Measurements from ENCODE around the gene SYCE1L. TPM values are rescaled to one million over a fixed set of nuclear protein-coding genes. Genes with fewer than 3 reads are reported as not detected.
A peak's percentile ranks its signal among the peaks of the same experiment; 100 is the strongest.

Gene SYCE1L
- total and polyA plus RNA-seq, 9 of the 15 experiments (the other 6 are each of a cell fraction or from before 2014, with no cell fraction given) = 0.54 to 2.7 (median 1.1) TPM; not detected in 5

DNA sequence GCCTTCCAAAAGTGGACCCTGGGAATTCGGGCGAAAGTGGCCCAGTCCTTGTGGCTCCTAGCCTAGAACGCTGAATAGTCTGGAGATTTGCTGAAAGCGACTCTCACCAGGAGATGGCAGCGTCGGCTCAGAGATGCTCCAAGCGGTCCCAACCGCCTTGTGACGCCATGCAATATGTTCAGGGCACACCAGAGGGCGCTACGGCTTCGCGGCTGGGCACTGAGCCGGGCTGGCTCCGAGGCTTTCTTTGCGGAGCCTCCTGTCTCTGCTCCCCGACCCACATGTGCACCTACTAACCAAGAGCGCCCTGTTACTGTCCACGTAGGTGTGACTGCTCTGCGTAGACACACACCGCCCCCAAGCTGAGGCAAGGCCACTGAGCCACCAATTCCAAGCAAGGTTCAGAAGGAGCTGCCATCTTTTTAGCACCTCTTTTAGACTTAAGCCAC lies 36.9 kb downstream of the SYCE1L start (continued):
- TF ChIP-seq ELK3 (CRISPR knock-in tag; IDR thresholded peaks at IDR 0.05) (no peak), CREM (IDR thresholded peaks at IDR 0.05; ENCODE audit: low read depth) (peak; percentile 91), IRF2 (CRISPR knock-in tag; IDR thresholded peaks at IDR 0.05) (no peak), MYC (IDR thresholded peaks at IDR 0.05; ENCODE audit: low read depth, low read length) (peak; percentile 38; the same call in 1 of the 2 replicates), MYC (CRISPR knock-in tag; IDR thresholded peaks at IDR 0.05; ENCODE audit: borderline replicate concordance, low read depth) (no peak), RBM15 (IDR thresholded peaks at IDR 0.05; ENCODE audit: insufficient read depth, low read length) (no peak), KLF16 (IDR thresholded peaks at IDR 0.05) (peak; percentile 39; the same call in 1 of the 2 replicates), LCOR (CRISPR knock-in tag; IDR thresholded peaks at IDR 0.05) (0 out of 2 replicates have a peak, but pooled peaks have one; percentile 68), CC2D1A (IDR thresholded peaks at IDR 0.05) (peak; percentile 88), POLR2AphosphoS5 (IDR thresholded peaks at IDR 0.05; ENCODE audit: control insufficient read depth, insufficient read depth, low read depth, low read length) (no peak), CTBP1 (IDR thresholded peaks at IDR 0.05; ENCODE audit: borderline replicate concordance) (peak; percentile 50; the same call in 1 of the 2 replicates)
- TF ChIP-seq, protein P1, sequence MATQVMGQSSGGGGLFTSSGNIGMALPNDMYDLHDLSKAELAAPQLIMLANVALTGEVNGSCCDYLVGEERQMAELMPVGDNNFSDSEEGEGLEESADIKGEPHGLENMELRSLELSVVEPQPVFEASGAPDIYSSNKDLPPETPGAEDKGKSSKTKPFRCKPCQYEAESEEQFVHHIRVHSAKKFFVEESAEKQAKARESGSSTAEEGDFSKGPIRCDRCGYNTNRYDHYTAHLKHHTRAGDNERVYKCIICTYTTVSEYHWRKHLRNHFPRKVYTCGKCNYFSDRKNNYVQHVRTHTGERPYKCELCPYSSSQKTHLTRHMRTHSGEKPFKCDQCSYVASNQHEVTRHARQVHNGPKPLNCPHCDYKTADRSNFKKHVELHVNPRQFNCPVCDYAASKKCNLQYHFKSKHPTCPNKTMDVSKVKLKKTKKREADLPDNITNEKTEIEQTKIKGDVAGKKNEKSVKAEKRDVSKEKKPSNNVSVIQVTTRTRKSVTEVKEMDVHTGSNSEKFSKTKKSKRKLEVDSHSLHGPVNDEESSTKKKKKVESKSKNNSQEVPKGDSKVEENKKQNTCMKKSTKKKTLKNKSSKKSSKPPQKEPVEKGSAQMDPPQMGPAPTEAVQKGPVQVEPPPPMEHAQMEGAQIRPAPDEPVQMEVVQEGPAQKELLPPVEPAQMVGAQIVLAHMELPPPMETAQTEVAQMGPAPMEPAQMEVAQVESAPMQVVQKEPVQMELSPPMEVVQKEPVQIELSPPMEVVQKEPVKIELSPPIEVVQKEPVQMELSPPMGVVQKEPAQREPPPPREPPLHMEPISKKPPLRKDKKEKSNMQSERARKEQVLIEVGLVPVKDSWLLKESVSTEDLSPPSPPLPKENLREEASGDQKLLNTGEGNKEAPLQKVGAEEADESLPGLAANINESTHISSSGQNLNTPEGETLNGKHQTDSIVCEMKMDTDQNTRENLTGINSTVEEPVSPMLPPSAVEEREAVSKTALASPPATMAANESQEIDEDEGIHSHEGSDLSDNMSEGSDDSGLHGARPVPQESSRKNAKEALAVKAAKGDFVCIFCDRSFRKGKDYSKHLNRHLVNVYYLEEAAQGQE (IDR thresholded peaks at IDR 0.05; ENCODE audit: borderline replicate concordance) = peak; percentile 95
- TF ChIP-seq, protein P1 (CRISPR knock-in tag; IDR thresholded peaks at IDR 0.05; ENCODE audit: low read depth) = no peak
- TF ChIP-seq, protein P2, sequence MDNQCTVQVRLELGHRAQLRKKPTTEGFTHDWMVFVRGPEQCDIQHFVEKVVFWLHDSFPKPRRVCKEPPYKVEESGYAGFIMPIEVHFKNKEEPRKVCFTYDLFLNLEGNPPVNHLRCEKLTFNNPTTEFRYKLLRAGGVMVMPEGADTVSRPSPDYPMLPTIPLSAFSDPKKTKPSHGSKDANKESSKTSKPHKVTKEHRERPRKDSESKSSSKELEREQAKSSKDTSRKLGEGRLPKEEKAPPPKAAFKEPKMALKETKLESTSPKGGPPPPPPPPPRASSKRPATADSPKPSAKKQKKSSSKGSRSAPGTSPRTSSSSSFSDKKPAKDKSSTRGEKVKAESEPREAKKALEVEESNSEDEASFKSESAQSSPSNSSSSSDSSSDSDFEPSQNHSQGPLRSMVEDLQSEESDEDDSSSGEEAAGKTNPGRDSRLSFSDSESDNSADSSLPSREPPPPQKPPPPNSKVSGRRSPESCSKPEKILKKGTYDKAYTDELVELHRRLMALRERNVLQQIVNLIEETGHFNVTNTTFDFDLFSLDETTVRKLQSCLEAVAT (IDR thresholded peaks at IDR 0.05) = 0 out of 4 replicates have a peak, but pooled peaks of 1 of the 2 experiments have one; percentile 42

All from K562 (cell line).